GM12874 (cell line): ENCODE data around the gene IL22RA2.

Source experiments
- TF ChIP-seq, protein P1 (sequence below): IDR thresholded peaks from 2 replicates; pipeline ENCODE4 v1.5.1; 2011; ENCODE audit warnings: low read depth, mild to moderate bottlenecking, control low read depth, low read length, moderate library complexity; ENCODE audit not compliant: insufficient read depth

IL22RA2 gene

DNA sequence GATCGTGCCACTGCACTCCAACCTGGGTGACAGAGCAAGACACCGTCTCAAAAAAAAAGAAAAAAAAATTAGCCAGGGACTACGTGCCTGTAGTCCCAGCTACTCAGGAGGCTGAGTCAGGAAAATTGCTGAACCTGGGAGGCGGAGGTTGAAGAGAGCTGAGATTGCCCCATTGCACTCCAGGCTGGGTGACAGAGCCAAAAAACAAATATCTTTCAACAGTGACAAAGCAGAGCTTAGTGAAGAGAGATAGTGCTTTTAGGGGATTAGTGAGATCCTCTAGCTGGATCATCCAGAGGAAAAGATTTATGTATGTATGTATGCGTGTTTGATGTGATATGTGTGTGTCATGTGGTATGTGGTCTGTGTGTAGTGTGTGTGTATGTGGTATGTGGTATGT, 56.6 kb downstream of the IL22RA2 start:
- TF ChIP-seq, protein P1, sequence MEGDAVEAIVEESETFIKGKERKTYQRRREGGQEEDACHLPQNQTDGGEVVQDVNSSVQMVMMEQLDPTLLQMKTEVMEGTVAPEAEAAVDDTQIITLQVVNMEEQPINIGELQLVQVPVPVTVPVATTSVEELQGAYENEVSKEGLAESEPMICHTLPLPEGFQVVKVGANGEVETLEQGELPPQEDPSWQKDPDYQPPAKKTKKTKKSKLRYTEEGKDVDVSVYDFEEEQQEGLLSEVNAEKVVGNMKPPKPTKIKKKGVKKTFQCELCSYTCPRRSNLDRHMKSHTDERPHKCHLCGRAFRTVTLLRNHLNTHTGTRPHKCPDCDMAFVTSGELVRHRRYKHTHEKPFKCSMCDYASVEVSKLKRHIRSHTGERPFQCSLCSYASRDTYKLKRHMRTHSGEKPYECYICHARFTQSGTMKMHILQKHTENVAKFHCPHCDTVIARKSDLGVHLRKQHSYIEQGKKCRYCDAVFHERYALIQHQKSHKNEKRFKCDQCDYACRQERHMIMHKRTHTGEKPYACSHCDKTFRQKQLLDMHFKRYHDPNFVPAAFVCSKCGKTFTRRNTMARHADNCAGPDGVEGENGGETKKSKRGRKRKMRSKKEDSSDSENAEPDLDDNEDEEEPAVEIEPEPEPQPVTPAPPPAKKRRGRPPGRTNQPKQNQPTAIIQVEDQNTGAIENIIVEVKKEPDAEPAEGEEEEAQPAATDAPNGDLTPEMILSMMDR = no peak

DNA sequence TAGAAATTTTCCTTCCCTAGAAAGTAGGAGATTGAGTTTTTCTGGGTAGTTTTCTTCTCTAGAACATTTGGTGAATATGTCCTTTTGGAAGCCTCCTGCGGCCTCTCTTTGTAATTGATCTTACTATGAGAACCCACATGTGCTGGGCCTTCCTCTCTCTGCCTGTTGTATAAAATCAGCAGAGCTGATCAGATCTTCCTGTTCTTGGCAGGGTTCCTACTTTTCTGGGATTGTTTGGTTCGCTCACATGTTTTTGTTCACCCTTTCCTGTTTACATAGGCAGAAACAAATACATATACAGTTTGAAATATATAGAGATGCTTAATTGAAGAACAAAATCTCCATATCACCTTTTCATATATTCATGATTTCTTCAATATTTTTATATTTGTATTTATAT, 57.8 kb downstream of the IL22RA2 start:
- TF ChIP-seq, protein P1 = no peak

DNA sequence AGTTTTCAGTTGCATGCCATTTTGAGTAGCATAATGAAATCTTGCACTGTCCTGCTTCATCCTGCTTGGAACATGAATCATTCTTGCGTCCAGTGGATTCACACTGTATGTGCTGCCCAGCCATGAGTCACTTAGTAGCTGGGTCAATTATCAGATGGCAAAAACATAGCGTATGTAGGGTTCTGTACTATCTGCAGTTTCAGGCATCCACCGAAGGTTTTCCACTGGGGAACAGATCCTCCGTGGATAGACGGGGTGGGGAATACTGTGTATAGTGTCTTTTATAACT, 61.4 kb downstream of the IL22RA2 start:
- TF ChIP-seq, protein P1 = no peak

DNA sequence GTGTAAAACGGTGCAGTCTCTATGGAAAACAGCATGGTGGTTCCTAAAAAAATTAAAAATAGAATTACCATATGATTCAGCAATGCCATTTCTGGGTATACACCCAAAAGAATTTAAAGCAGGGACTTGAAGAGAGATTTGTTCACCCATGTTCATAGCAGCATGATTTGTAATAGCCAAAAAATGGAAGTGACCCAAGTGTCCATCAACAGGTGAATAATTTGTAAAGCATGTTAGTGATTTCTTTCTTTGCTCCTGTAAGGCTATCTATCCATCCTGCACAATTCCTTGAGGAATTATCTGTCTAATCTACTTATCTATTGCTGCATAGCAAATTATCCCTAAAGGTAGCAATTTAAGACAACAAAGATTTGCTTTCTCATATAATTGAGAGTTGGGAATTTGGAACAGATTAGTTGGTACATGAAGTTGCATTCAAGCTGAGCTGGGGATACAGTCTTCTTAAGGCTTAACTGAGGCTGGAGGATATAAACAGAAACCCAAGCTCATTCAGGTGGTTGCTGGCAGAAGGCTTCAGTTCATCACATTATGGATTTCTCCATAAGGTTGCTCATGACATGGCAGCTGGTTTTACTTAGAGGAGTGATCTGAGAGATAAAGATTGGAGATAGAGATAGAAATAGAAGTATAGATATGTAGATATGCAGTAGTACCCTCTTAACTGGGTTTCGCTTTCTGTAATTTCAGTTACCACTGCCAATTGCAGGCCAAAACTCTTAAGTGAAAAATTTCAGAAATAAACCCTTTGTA, 62.0 kb downstream of the IL22RA2 start:
- TF ChIP-seq, protein P1 = no peak

DNA sequence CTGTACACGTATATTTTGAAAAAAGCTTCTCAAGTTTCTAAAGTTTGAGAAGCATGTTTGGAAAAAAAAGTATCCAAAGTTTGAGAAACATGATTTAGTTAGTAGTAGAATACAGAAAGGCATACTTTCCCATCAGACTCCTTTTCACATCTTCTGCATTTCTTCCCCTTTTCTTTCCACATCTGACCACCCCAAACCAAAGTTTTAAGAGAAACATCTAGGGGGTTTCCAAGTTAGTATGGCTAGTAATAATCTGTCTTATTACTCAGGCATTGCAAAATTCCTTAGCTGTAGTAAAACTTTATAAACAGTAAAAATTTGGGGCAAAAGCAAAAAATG, 65.7 kb downstream of the IL22RA2 start:
- TF ChIP-seq, protein P1 = no peak

DNA sequence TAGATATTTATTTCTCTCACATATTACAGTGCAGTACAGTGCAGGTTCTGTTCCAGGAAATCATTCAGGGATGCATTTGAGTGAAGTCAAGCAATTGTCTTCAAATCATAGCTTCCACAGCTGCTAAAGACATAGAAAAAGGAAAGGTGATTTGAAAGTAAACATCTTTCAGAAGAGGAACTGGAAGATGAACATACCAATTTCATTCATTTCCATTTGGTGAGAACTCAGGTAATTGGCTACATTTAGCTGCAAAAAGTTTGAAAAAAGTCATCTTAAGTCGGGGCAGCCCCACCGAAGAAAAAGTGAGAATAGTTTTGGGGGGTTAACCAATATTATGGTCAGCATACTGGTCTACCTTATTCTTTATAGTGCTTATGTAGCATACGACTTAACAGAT, 67.3 kb downstream of the IL22RA2 start:
- TF ChIP-seq, protein P1 = no peak

DNA sequence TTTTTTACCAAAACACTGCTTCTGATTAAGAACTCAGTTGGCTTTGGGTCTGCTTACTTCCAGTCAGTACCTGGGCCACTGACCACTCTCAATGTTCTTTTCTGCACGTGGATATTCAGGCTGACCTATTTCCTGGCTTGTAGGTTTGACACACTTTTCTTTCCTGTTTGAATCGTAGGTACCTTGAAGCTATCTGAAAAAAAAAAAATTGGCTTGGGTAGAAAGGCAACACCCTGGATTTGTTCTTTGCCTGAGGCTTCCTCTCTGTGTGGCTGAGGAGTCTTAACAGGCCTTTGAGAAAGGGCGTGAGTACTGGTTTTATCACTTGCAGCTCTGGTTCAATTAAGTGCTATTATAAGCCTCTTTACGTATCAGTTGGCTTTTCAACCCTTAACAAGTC, 68.1 kb downstream of the IL22RA2 start:
- TF ChIP-seq, protein P1 = no peak
